ENCODE measurements around the gene KRTAP10-9.

DNA sequence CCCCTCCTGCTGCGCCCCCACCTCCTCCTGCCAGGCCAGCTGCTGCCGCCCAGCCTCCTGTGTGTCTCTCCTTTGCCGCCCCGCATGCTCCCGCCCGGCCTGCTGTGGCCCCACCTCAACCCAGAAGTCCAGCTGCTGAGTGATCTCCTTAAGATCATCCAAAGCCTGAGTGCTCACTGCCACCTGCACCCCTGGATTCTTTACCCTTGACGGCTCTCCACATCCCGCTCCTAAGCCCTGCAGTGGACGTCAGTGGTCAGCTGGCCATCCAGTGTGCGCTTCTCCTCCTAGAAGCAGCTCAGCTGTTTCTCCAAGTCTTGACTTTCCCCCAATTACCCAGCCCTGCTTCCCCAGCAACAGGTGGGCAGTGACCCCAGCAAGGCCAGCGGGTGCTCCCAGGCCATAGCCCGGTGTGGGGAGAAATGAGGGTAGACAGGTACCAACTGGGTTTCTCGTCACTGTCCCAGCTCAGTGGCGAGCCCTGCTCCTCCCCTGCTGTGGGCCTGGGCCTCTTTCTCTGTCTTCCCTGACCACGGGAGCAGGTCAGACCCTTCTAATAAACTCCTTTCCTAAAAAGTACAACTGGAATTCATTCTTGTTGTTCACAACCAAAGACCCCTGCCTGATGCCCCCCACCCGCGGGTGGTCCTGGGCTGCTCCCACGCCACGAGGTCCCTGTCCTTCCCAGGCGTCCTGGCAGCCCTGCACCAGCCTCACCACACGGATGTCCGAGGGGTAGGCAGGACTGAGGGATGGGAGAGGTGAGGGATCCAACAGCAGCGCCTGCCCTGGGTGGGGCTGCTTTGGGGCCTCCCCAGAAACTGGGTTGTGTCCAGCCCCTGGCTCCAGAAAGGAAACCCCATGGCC, 25.1 kb upstream of the KRTAP10-9 start:
- TF ChIP-seq GATA3 (IDR thresholded peaks at IDR 0.05; ENCODE audit: low read depth, low read length), result no peak
- no peak for TF ChIP-seq GATA2 (IDR thresholded peaks at IDR 0.05; ENCODE audit: low read depth, low read length)

Measured in SH-SY5Y (cell line).